Measurements from ENCODE around the gene AMOTL1.

GRCh38 chr11:94762995-94763394 is 5.2 kb upstream of the AMOTL1 start:
- no peak for TF ChIP-seq CTCF (IDR thresholded peaks at IDR 0.05)
- TF ChIP-seq POLR2A (IDR thresholded peaks at IDR 0.05) = no peak
